Prostate gland (tissue), 2 donors: ENCODE results near the gene IVD.

Experiments used
- CTCF ChIP-seq, 4 experiments: fragments of 200-600 bp in 2 of 4; fragments of 450-650 bp in 2 of 4; sonication (generic) in 2 of 4; IDR thresholded peaks; 1 replicate in 3 of 4; 2 replicates in 1 of 4; pipeline ENCODE4 v1.5.1; 2016 to 2019; ENCODE audit warnings: antibody characterized with exemption in 4 of 4, mild to moderate bottlenecking in 2 of 4, moderate library complexity in 2 of 4
- POLR2A ChIP-seq: fragments of 450-650 bp; IDR thresholded peaks from one replicate; pipeline ENCODE4 v1.6.1; 2016; ENCODE audit warnings: antibody characterized with exemption, mild to moderate bottlenecking
- POLR2AphosphoS5 ChIP-seq: sonication (generic); formaldehyde crosslinking; IDR thresholded peaks from one replicate; pipeline ENCODE4 v1.6.1; 2017; ENCODE audit warnings: antibody characterized with exemption

- no peak for TF ChIP-seq POLR2A
- no peak for TF ChIP-seq CTCF (IDR thresholded peaks at IDR 0.05)
- no peak for TF ChIP-seq POLR2AphosphoS5
Measured at GRCh38 chr15:40443846-40444245, 38.3 kb downstream of the IVD start.
